HepG2 (cell line): ENCODE measurements around the gene IQCC. TPM values are rescaled to one million over a fixed set of nuclear protein-coding genes. Genes with fewer than 3 reads are reported as not detected.

ENCODE experiments used
- CTCF ChIP-seq: sonication (generic); formaldehyde crosslinking; IDR thresholded peaks from 2 replicates; pipeline ENCODE4 v1.5.0; 2020; ENCODE audit warnings: mild to moderate bottlenecking, missing genetic modification reagents, moderate library complexity
- ELK4 ChIP-seq: sonication (generic); formaldehyde crosslinking; IDR thresholded peaks from 2 replicates; pipeline ENCODE4 v1.9.0; 2021; ENCODE audit warnings: missing genetic modification reagents, borderline replicate concordance
- FOXO4 ChIP-seq: sonication (generic); formaldehyde crosslinking; conservative IDR thresholded peaks from 2 replicates; pipeline ENCODE4 v1.8.1; 2023; ENCODE audit warnings: missing genetic modification reagents
- HMGXB4 ChIP-seq, 2 experiments: sonication (generic) in 1 of 2; formaldehyde crosslinking in 1 of 2; IDR thresholded peaks; 2 replicates each; pipeline versions ENCODE4 v1.4.0 to v1.6.1; 2018 to 2020; ENCODE audit warnings: missing genetic modification reagents in 2 of 2, borderline replicate concordance in 1 of 2, low read depth in 1 of 2, mild to moderate bottlenecking in 1 of 2, missing biosample characterization in 1 of 2
- NBN ChIP-seq: fragments of 450-650 bp; conservative IDR thresholded peaks from 2 replicates; pipeline ENCODE4 v1.6.1; 2017
- NCOA2 ChIP-seq: sonication (generic); formaldehyde crosslinking; IDR thresholded peaks from 2 replicates; pipeline ENCODE4 v1.8.0; 2022; ENCODE audit warnings: inconsistent platforms
- PLSCR1 ChIP-seq: sonication (generic); formaldehyde crosslinking; IDR thresholded peaks from 2 replicates; pipeline ENCODE4 v1.5.0; 2020; ENCODE audit warnings: missing genetic modification reagents, mild to moderate bottlenecking, borderline replicate concordance
- PPARG ChIP-seq: conservative IDR thresholded peaks from 2 replicates; pipeline ENCODE4 v1.6.1; 2016; ENCODE audit warnings: missing biosample characterization, missing genetic modification reagents
- RNF219 ChIP-seq: sonication (generic); formaldehyde crosslinking; IDR thresholded peaks from 2 replicates; pipeline ENCODE4 v1.5.0; 2020; ENCODE audit warnings: mild to moderate bottlenecking, missing genetic modification reagents
- SIN3A ChIP-seq: IDR thresholded peaks from 2 replicates; pipeline ENCODE4 v1.6.1; 2011; ENCODE audit warnings: low read depth, mild to moderate bottlenecking, control low read depth, low read length, borderline replicate concordance
- TFE3 ChIP-seq: IDR thresholded peaks from 2 replicates; pipeline ENCODE4 v1.6.1; 2016
- ZBTB7B ChIP-seq: sonication (generic); formaldehyde crosslinking; IDR thresholded peaks from 2 replicates; pipeline ENCODE4 v1.4.0; 2020; ENCODE audit warnings: missing genetic modification reagents
- ZFP36L2 ChIP-seq: sonication (generic); formaldehyde crosslinking; IDR thresholded peaks from 2 replicates; pipeline ENCODE4 v1.4.0; 2020; ENCODE audit warnings: missing genetic modification reagents
- ZNF317 ChIP-seq: sonication (generic); formaldehyde crosslinking; IDR thresholded peaks from 2 replicates; pipeline ENCODE4 v1.5.0; 2020; ENCODE audit warnings: mild to moderate bottlenecking, missing genetic modification reagents
- ZNF468 ChIP-seq: sonication (generic); formaldehyde crosslinking; IDR thresholded peaks from 2 replicates; pipeline ENCODE4 v1.8.0; 2022; ENCODE audit warnings: mild to moderate bottlenecking, moderate library complexity, missing genetic modification reagents
- ZNF569 ChIP-seq: sonication (generic); formaldehyde crosslinking; IDR thresholded peaks from 2 replicates; pipeline ENCODE4 v1.5.0; 2020; ENCODE audit warnings: mild to moderate bottlenecking, missing genetic modification reagents, moderate library complexity, borderline replicate concordance
- ZNF766 ChIP-seq: sonication (generic); formaldehyde crosslinking; IDR thresholded peaks from 2 replicates; pipeline ENCODE4 v1.5.0; 2020; ENCODE audit warnings: missing genetic modification reagents, borderline replicate concordance
- ZNF788 ChIP-seq: sonication (generic); formaldehyde crosslinking; IDR thresholded peaks from 2 replicates; pipeline ENCODE4 v1.5.0; 2020; ENCODE audit warnings: mild to moderate bottlenecking, missing genetic modification reagents, borderline replicate concordance
- ZSCAN12 ChIP-seq: sonication (generic); formaldehyde crosslinking; IDR thresholded peaks from 2 replicates; pipeline ENCODE4 v1.9.0; 2021; ENCODE audit warnings: mild to moderate bottlenecking, missing genetic modification reagents
- polyA plus RNA-seq, 8 experiments: library from polyadenylated mRNA; depleted of rRNA in 3 of 8; stranded (reverse) in 7 of 8; unstranded in 1 of 8; fragments of >200 nt; fragmentation: Illumina TruSeq in 4 of 8; extraction: Trizol in 4 of 8; gene quantifications; 2 replicates each; pipeline versions ENCODE4 v1.2.1 to v1.2.3, GENCODE V29; 2011 to 2016; ENCODE audit warnings: low read depth in 4 of 8, missing spikeins in 1 of 8, mixed read lengths in 1 of 8; ENCODE audit not compliant: insufficient read depth in 1 of 8
- total RNA-seq, 5 experiments: library from RNA; depleted of rRNA; stranded (reverse); fragments of >200 nt; fragmentation: Illumina TruSeq; extraction: Trizol; gene quantifications; 2 replicates each; pipeline ENCODE4 v1.2.3, GENCODE V29; 2016; ENCODE audit warnings: low read depth in 1 of 5

Gene IQCC
- total and polyA plus RNA-seq, 2 of the 13 experiments (the other 11 are each of a cell fraction or from before 2014, with no cell fraction given), result 1.7 to 3.0 TPM

- TF ChIP-seq ZSCAN12 (CRISPR knock-in tag) (no peak), ELK4 (CRISPR knock-in tag) (no peak), NCOA2 (CRISPR knock-in tag) (no peak), NBN (no peak), ZBTB7B (no peak; the same call in 1 of the 2 replicates), ZNF788 (CRISPR knock-in tag) (0 out of 2 replicates have a peak, but pooled peaks have one; percentile 32), SIN3A (no peak), ZNF569 (no peak), RNF219 (CRISPR knock-in tag) (no peak), PPARG (CRISPR knock-in tag) (no peak), ZFP36L2 (CRISPR knock-in tag) (no peak), ZNF766 (no peak), ZNF317 (CRISPR knock-in tag) (no peak), PLSCR1 (CRISPR knock-in tag) (no peak), ZNF468 (CRISPR knock-in tag) (no peak), FOXO4 (CRISPR knock-in tag) (no peak), HMGXB4 (CRISPR knock-in tag; IDR thresholded peaks at IDR 0.05; ENCODE audit: borderline replicate concordance in 1 of 2, low read depth in 1 of 2) (peak in 1 of 2 experiments; percentile 23; a peak in 1 of 4 replicates), TFE3 (CRISPR knock-in tag) (no peak), CTCF (CRISPR knock-in tag) (peak; percentile 61)
These were observed 36.9 kb downstream of the IQCC start (continued) for GRCh38 chr1:32242341-32242851.
